HepG2 (cell line): ENCODE measurements around the gene KIF15. TPM values are rescaled to one million over a fixed set of nuclear protein-coding genes. Genes with fewer than 3 reads are reported as not detected.

Source experiments
- AGO1 ChIP-seq: fragments of 200-400 bp; formaldehyde crosslinking; IDR thresholded peaks from 2 replicates; pipeline ENCODE4 v1.6.1; 2017; ENCODE audit warnings: mild to moderate bottlenecking, low read depth, low read length, moderate library complexity; ENCODE audit not compliant: poor library complexity, severe bottlenecking
- AKAP8 ChIP-seq: sonication (generic); formaldehyde crosslinking; IDR thresholded peaks from 2 replicates; pipeline ENCODE4 v1.5.1; 2020; ENCODE audit warnings: mild to moderate bottlenecking, missing genetic modification reagents
- HOXA3 ChIP-seq: sonication (generic); formaldehyde crosslinking; IDR thresholded peaks from 2 replicates; pipeline ENCODE4 v1.5.0; 2020; ENCODE audit warnings: missing genetic modification reagents
- MIER3 ChIP-seq: IDR thresholded peaks from 2 replicates; pipeline ENCODE4 v1.6.1; 2016; ENCODE audit warnings: missing compliant biosample characterization, borderline replicate concordance
- NR2F2 ChIP-seq: IDR thresholded peaks from 2 replicates; pipeline ENCODE4 v1.6.1; 2012; ENCODE audit warnings: low read depth, inconsistent platforms, borderline replicate concordance
- PTBP1 ChIP-seq: fragments of 200-400 bp; formaldehyde crosslinking; IDR thresholded peaks from 2 replicates; pipeline ENCODE4 v1.6.1; 2018; ENCODE audit warnings: low read length, low read depth; ENCODE audit not compliant: poor library complexity, severe bottlenecking
- RARA ChIP-seq: IDR thresholded peaks from 2 replicates; pipeline ENCODE4 v1.6.1; 2016; ENCODE audit warnings: missing genetic modification reagents, missing compliant biosample characterization
- SMAD1 ChIP-seq: sonication (generic); formaldehyde crosslinking; IDR thresholded peaks from 2 replicates; pipeline ENCODE4 v1.4.0; 2020; ENCODE audit warnings: missing genetic modification reagents, low read depth, mild to moderate bottlenecking, borderline replicate concordance
- ZFAT ChIP-seq: sonication (generic); formaldehyde crosslinking; conservative IDR thresholded peaks from 2 replicates; pipeline ENCODE4 v1.8.1; 2023; ENCODE audit warnings: missing genetic modification reagents, inconsistent platforms
- ZNF17 ChIP-seq: sonication (generic); formaldehyde crosslinking; IDR thresholded peaks from 2 replicates; pipeline ENCODE4 v1.5.0; 2020; ENCODE audit warnings: mild to moderate bottlenecking, missing genetic modification reagents
- ZNF225 ChIP-seq: sonication (generic); formaldehyde crosslinking; IDR thresholded peaks from 2 replicates; pipeline ENCODE4 v1.4.0; 2020; ENCODE audit warnings: mild to moderate bottlenecking, missing genetic modification reagents
- ZSCAN12 ChIP-seq: sonication (generic); formaldehyde crosslinking; IDR thresholded peaks from 2 replicates; pipeline ENCODE4 v1.9.0; 2021; ENCODE audit warnings: mild to moderate bottlenecking, missing genetic modification reagents
- polyA plus RNA-seq, 8 experiments: library from polyadenylated mRNA; depleted of rRNA in 3 of 8; stranded (reverse) in 7 of 8; unstranded in 1 of 8; fragments of >200 nt; fragmentation: Illumina TruSeq in 4 of 8; extraction: Trizol in 4 of 8; gene quantifications; 2 replicates each; pipeline versions ENCODE4 v1.2.1 to v1.2.3, GENCODE V29; 2011 to 2016; ENCODE audit warnings: low read depth in 4 of 8, missing spikeins in 1 of 8, mixed read lengths in 1 of 8; ENCODE audit not compliant: insufficient read depth in 1 of 8
- total RNA-seq, 5 experiments: library from RNA; depleted of rRNA; stranded (reverse); fragments of >200 nt; fragmentation: Illumina TruSeq; extraction: Trizol; gene quantifications; 2 replicates each; pipeline ENCODE4 v1.2.3, GENCODE V29; 2016; ENCODE audit warnings: low read depth in 1 of 5
- TF ChIP-seq, protein P1 (sequence below): sonication (generic); formaldehyde crosslinking; conservative IDR thresholded peaks from 2 replicates; pipeline ENCODE4 v1.8.0; 2022; ENCODE audit warnings: mild to moderate bottlenecking, moderate library complexity, missing genetic modification reagents
- TF ChIP-seq, protein P2 (sequence below): IDR thresholded peaks from 2 replicates; pipeline ENCODE4 v1.6.1; 2016; ENCODE audit warnings: low read depth
- TF ChIP-seq, protein P3 (sequence below): sonication (generic); formaldehyde crosslinking; IDR thresholded peaks from 2 replicates; pipeline ENCODE4 v1.4.0; 2020; ENCODE audit warnings: mild to moderate bottlenecking, missing genetic modification reagents
- TF ChIP-seq, protein P4 (sequence below): sonication (generic); formaldehyde crosslinking; IDR thresholded peaks from 2 replicates; pipeline ENCODE4 v1.4.0; 2020; ENCODE audit warnings: mild to moderate bottlenecking, missing genetic modification reagents
- TF ChIP-seq, protein P5 (sequence below): sonication (generic); formaldehyde crosslinking; IDR thresholded peaks from 2 replicates; pipeline ENCODE4 v1.5.1; 2020; ENCODE audit warnings: mild to moderate bottlenecking, missing genetic modification reagents, moderate library complexity
- TF ChIP-seq, protein P6 (sequence below): IDR thresholded peaks from 2 replicates; pipeline ENCODE4 v1.6.1; 2016; ENCODE audit warnings: missing compliant biosample characterization, missing genetic modification reagents, borderline replicate concordance
- TF ChIP-seq, protein P7 (sequence below): sonication (generic); formaldehyde crosslinking; IDR thresholded peaks from 2 replicates; pipeline ENCODE4 v1.9.0; 2022; ENCODE audit warnings: missing genetic modification reagents, mild to moderate bottlenecking, borderline replicate concordance

Gene KIF15
- total and polyA plus RNA-seq, 2 of the 13 experiments (the other 11 are each of a cell fraction or from before 2014, with no cell fraction given) = 4.8 to 33.8 TPM

DNA sequence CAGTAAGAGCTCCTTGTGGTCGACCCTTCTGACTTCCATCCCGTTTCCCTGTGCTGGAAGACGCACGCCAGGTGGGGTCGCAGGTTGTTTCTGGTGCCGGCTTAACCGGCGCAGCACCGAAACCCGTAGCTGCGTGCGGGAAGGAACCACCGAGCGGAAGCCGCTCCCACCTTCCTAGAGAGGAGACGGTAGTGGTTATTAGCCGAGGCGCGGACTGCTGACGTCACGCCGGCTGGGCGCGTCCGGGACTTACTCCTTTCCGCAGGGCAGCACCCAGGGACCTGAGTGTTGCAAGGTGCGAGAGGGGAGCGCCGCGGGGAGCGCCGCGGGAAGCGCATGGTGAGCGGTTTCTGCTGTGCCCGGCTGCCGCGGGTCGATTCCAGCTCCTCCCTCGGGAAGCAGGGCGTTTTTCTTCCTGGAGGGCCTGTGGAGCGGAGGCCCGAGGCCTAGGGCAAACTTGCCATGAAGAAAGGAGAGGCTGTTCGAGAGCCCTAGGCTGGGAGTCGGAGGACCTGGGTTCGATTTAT, 32.1 kb upstream of the KIF15 start, which contains the start of gene ZNF501 (continued):
- TF ChIP-seq, protein P1, sequence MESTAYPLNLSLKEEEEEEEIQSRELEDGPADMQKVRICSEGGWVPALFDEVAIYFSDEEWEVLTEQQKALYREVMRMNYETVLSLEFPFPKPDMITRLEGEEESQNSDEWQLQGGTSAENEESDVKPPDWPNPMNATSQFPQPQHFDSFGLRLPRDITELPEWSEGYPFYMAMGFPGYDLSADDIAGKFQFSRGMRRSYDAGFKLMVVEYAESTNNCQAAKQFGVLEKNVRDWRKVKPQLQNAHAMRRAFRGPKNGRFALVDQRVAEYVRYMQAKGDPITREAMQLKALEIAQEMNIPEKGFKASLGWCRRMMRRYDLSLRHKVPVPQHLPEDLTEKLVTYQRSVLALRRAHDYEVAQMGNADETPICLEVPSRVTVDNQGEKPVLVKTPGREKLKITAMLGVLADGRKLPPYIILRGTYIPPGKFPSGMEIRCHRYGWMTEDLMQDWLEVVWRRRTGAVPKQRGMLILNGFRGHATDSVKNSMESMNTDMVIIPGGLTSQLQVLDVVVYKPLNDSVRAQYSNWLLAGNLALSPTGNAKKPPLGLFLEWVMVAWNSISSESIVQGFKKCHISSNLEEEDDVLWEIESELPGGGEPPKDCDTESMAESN (CRISPR knock-in tag) = 0 out of 2 replicates have a peak, but pooled peaks have one; percentile 80
- TF ChIP-seq, protein P2, sequence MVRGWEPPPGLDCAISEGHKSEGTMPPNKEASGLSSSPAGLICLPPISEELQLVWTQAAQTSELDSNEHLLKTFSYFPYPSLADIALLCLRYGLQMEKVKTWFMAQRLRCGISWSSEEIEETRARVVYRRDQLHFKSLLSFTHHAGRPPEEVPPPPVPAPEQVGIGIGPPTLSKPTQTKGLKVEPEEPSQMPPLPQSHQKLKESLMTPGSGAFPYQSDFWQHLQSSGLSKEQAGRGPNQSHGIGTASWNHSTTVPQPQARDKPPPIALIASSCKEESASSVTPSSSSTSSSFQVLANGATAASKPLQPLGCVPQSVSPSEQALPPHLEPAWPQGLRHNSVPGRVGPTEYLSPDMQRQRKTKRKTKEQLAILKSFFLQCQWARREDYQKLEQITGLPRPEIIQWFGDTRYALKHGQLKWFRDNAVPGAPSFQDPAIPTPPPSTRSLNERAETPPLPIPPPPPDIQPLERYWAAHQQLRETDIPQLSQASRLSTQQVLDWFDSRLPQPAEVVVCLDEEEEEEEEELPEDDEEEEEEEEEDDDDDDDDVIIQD (CRISPR knock-in tag) = peak; percentile 77
- TF ChIP-seq ZNF225 (CRISPR knock-in tag) = peak; percentile 69; the same call in 1 of the 2 replicates
- TF ChIP-seq SMAD1 = 0 out of 2 replicates have a peak, but pooled peaks have one; percentile 49
- TF ChIP-seq, protein P3, sequence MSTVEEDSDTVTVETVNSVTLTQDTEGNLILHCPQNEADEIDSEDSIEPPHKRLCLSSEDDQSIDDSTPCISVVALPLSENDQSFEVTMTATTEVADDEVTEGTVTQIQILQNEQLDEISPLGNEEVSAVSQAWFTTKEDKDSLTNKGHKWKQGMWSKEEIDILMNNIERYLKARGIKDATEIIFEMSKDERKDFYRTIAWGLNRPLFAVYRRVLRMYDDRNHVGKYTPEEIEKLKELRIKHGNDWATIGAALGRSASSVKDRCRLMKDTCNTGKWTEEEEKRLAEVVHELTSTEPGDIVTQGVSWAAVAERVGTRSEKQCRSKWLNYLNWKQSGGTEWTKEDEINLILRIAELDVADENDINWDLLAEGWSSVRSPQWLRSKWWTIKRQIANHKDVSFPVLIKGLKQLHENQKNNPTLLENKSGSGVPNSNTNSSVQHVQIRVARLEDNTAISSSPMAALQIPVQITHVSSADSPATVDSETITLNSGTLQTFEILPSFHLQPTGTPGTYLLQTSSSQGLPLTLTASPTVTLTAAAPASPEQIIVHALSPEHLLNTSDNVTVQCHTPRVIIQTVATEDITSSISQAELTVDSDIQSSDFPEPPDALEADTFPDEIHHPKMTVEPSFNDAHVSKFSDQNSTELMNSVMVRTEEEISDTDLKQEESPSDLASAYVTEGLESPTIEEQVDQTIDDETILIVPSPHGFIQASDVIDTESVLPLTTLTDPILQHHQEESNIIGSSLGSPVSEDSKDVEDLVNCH (CRISPR knock-in tag) = no peak
- TF ChIP-seq, protein P4, sequence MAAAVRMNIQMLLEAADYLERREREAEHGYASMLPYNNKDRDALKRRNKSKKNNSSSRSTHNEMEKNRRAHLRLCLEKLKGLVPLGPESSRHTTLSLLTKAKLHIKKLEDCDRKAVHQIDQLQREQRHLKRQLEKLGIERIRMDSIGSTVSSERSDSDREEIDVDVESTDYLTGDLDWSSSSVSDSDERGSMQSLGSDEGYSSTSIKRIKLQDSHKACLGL (CRISPR knock-in tag) = peak; percentile 76
- TF ChIP-seq PTBP1 = no peak
- no peak for TF ChIP-seq NR2F2
- no peak for TF ChIP-seq ZNF17
- no peak for TF ChIP-seq ZSCAN12
- TF ChIP-seq MIER3 (CRISPR knock-in tag) = no peak
- TF ChIP-seq ZFAT (CRISPR knock-in tag) = no peak
- TF ChIP-seq, protein P5, sequence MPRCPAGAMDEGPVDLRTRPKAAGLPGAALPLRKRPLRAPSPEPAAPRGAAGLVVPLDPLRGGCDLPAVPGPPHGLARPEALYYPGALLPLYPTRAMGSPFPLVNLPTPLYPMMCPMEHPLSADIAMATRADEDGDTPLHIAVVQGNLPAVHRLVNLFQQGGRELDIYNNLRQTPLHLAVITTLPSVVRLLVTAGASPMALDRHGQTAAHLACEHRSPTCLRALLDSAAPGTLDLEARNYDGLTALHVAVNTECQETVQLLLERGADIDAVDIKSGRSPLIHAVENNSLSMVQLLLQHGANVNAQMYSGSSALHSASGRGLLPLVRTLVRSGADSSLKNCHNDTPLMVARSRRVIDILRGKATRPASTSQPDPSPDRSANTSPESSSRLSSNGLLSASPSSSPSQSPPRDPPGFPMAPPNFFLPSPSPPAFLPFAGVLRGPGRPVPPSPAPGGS (CRISPR knock-in tag) = no peak
- TF ChIP-seq RARA (CRISPR knock-in tag) = peak; percentile 44
- TF ChIP-seq, protein P6, sequence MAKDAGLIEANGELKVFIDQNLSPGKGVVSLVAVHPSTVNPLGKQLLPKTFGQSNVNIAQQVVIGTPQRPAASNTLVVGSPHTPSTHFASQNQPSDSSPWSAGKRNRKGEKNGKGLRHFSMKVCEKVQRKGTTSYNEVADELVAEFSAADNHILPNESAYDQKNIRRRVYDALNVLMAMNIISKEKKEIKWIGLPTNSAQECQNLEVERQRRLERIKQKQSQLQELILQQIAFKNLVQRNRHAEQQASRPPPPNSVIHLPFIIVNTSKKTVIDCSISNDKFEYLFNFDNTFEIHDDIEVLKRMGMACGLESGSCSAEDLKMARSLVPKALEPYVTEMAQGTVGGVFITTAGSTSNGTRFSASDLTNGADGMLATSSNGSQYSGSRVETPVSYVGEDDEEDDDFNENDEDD = peak; percentile 93
- TF ChIP-seq AKAP8 (CRISPR knock-in tag) = no peak
- TF ChIP-seq AGO1 = peak; percentile 76
- TF ChIP-seq HOXA3 (CRISPR knock-in tag) = peak; percentile 98
- TF ChIP-seq, protein P7, sequence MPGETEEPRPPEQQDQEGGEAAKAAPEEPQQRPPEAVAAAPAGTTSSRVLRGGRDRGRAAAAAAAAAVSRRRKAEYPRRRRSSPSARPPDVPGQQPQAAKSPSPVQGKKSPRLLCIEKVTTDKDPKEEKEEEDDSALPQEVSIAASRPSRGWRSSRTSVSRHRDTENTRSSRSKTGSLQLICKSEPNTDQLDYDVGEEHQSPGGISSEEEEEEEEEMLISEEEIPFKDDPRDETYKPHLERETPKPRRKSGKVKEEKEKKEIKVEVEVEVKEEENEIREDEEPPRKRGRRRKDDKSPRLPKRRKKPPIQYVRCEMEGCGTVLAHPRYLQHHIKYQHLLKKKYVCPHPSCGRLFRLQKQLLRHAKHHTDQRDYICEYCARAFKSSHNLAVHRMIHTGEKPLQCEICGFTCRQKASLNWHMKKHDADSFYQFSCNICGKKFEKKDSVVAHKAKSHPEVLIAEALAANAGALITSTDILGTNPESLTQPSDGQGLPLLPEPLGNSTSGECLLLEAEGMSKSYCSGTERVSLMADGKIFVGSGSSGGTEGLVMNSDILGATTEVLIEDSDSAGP (CRISPR knock-in tag) = peak; percentile 95
